Endothelial cell (in vitro differentiated cells): ENCODE results near the gene ADAMTS2. TPM values are rescaled to one million over a fixed set of nuclear protein-coding genes. Genes with fewer than 3 reads are reported as not detected.

ENCODE experiments used
- DNase-seq: peaks from one replicate; pipeline ENCODE4 v3.0.0; 2021; ENCODE audit warnings: low spot score
- H3K27ac Mint-ChIP-seq: one replicate; pipeline ENCODE4 v1.8.0; 2021; ENCODE audit warnings: mixed read lengths, inconsistent platforms; ENCODE audit not compliant: unreplicated experiment
- H3K27me3 Mint-ChIP-seq: one replicate; pipeline ENCODE4 v1.8.0; 2021; ENCODE audit warnings: mild to moderate bottlenecking, moderate library complexity, mixed read lengths, inconsistent platforms; ENCODE audit not compliant: unreplicated experiment
- H3K36me3 Mint-ChIP-seq: one replicate; pipeline ENCODE4 v1.8.0; 2021; ENCODE audit warnings: mild to moderate bottlenecking, low read depth, mixed read lengths, inconsistent platforms; ENCODE audit not compliant: unreplicated experiment
- H3K4me1 Mint-ChIP-seq: one replicate; pipeline ENCODE4 v1.8.0; 2021; ENCODE audit warnings: mild to moderate bottlenecking, mixed read lengths, inconsistent platforms; ENCODE audit not compliant: unreplicated experiment
- H3K4me3 Mint-ChIP-seq: one replicate; pipeline ENCODE4 v1.8.0; 2021; ENCODE audit warnings: mild to moderate bottlenecking, mixed read lengths, inconsistent platforms; ENCODE audit not compliant: unreplicated experiment
- H3K9me3 Mint-ChIP-seq: one replicate; pipeline ENCODE4 v1.8.0; 2021; ENCODE audit warnings: mixed read lengths, inconsistent platforms; ENCODE audit not compliant: unreplicated experiment
- total RNA-seq: library from RNA; stranded (reverse); fragmentation: NEBNext Ultra II Directional; extraction: Animal tissue kit (Norgen Biotek cat#: 25700); gene quantifications from one replicate; pipeline ENCODE4 v1.2.1, GENCODE V29; 2021; ENCODE audit not compliant: unreplicated experiment
- TF ChIP-seq, protein P1 (sequence below): fragments of 200-600 bp; sonication (generic); IDR thresholded peaks from one replicate; pipeline ENCODE4 v1.5.0; 2021; ENCODE audit warnings: antibody characterized with exemption; ENCODE audit not compliant: unreplicated experiment

The ADAMTS2 gene
- total RNA-seq, 1 donor from 2014 or later, result 1.5 TPM

DNA sequence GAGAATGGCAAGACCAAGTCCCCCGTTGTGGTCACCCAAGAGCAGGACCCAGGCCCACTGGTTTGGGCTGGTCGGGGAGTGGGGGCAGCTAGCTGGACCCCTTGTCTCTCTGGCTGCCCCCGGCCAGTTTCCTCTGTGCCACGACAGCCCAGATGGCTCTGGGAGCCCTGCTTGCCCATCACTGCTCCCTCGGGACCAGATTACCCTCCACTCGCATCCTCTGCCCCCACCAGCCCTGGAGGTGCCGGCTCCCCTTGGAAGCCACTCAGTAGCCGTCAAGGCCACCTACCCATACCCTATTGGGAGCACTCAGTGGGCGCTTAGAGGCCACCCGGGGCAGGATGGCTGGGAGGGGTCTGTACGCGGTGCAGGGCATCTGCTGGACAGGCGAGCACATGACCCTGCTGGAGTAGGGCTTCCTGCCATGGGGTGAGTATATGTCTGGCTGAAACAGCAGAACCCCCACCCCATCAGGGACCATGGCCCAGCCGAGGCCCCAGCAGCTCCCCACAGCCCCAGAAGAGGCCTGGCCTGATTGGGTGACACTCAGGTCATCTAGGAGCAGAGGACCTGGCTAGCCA is 215.1 kb downstream of the ADAMTS2 start:
- no peak overlapping the region for H3K4me3 Mint-ChIP-seq
- H3K27ac Mint-ChIP-seq, result no peak overlapping the region
- TF ChIP-seq, protein P1, sequence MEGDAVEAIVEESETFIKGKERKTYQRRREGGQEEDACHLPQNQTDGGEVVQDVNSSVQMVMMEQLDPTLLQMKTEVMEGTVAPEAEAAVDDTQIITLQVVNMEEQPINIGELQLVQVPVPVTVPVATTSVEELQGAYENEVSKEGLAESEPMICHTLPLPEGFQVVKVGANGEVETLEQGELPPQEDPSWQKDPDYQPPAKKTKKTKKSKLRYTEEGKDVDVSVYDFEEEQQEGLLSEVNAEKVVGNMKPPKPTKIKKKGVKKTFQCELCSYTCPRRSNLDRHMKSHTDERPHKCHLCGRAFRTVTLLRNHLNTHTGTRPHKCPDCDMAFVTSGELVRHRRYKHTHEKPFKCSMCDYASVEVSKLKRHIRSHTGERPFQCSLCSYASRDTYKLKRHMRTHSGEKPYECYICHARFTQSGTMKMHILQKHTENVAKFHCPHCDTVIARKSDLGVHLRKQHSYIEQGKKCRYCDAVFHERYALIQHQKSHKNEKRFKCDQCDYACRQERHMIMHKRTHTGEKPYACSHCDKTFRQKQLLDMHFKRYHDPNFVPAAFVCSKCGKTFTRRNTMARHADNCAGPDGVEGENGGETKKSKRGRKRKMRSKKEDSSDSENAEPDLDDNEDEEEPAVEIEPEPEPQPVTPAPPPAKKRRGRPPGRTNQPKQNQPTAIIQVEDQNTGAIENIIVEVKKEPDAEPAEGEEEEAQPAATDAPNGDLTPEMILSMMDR, result no peak
- H3K9me3 Mint-ChIP-seq, result peaks cover 5% of the 10 kb centered on the region
- peaks cover 12% of the 10 kb centered on the region for H3K27me3 Mint-ChIP-seq
- no peak for DNase-seq
- no peaks in the 10 kb centered on the region for H3K4me1 Mint-ChIP-seq
- H3K36me3 Mint-ChIP-seq, result peaks cover 13% of the 10 kb centered on the region

DNA sequence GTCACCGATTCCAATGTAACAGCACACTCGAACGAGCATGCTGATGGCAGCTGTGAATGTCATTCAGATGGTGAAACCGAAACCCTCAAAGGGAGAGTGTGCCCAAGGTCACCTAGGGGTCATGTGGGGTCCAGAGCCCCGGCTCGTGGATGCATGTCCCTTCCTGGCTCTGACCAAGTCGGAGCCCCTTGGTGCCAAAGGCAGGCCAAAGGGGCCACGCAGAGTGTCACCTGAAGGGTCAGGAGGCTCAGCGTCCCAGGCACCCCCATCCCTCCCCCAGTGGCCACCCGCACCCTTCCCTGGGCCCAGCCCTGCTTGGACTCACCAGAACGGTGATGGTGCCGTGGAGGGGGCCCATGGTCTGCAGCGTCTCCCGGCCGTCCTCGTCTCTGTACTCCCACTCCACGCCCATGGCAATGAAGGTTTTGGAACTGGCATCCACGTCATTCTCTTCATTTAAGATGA is 215.6 kb downstream of the ADAMTS2 start:
- Mint-ChIP-seq H3K4me3 (no peak overlapping the region), H3K4me1 (no peaks in the 10 kb centered on the region), H3K27ac (no peak overlapping the region), H3K27me3 (peaks cover 11% of the 10 kb centered on the region), H3K36me3 (peaks cover 13% of the 10 kb centered on the region), H3K9me3 (peaks cover 5% of the 10 kb centered on the region)
- TF ChIP-seq, protein P1, result no peak
- DNase-seq, result no peak

DNA sequence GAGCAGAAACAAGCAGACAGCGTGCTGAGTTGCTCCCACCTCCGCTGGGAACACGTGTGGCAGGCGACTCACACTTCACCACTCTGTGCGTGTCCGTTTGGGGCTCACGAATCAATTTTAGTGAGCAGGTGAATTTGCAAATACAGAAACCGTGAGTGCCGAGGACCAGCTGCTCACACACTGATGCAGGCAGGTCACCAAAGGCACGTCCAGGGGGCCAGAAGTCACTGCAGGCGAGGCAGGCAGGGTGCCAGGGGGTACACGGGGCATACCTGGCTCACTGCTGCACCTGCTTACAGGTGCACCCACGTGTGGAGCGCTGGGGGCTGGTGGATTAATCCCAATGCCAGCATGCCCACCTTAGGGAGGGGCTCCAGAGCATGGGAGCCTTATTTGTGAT is 216.3 kb downstream of the ADAMTS2 start:
- H3K36me3 Mint-ChIP-seq, result peaks cover 12% of the 10 kb centered on the region
- no peak overlapping the region for H3K4me3 Mint-ChIP-seq
- DNase-seq, result no peak
- peaks cover 11% of the 10 kb centered on the region for H3K27me3 Mint-ChIP-seq
- H3K27ac Mint-ChIP-seq, result no peak overlapping the region
- H3K9me3 Mint-ChIP-seq, result peaks cover 2% of the 10 kb centered on the region
- TF ChIP-seq, protein P1, result no peak
- no peaks in the 10 kb centered on the region for H3K4me1 Mint-ChIP-seq

DNA sequence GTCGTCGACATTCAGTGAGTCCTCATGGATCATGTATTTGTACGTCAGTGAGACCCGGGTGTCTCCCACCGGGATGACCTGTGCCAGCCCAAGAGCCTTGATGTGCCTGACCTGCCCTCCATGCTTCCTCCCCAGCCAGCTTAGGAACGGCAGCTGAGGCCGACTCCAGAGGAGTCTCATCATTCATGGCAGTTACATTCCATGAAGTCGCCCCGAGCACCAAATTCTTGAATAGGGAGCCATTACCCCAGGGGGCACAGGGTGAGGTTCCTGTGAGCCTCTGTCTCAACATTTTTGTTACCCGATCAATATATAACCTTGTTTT is 217.3 kb downstream of the ADAMTS2 start:
- no peak overlapping the region for H3K27ac Mint-ChIP-seq

More for the DNA sequence above, 217.3 kb downstream of the ADAMTS2 start:
- DNase-seq, result no peak
- Mint-ChIP-seq H3K4me3 (no peak overlapping the region), H3K4me1 (no peaks in the 10 kb centered on the region), H3K9me3 (no peaks in the 10 kb centered on the region), H3K36me3 (peaks cover 14% of the 10 kb centered on the region), H3K27me3 (peaks cover 12% of the 10 kb centered on the region)
- TF ChIP-seq, protein P1, result no peak
